Measurements from ENCODE around the gene RIPPLY3.

RIPPLY3 gene

DNA sequence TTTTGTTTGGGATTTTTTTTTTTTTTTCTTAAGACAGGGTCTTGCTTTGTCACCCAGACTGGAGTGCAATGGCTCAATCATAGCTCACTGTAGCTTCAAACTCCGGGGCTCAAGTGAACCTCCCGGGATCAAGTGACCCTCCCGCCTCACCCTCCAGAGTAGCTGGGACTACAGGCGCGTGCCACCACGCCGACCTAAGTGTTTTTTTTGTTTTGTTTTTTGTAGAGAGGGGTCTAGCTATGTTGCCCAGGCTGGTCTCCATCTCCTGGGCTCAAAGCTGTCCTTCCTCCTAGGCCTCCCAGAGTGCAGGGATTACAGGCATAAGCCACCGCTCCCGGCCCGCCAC is 40.8 kb upstream of the RIPPLY3 start:
- H3K27ac ChIP-seq, result peak overlapping the region; percentile 95
- TF ChIP-seq, protein P1, sequence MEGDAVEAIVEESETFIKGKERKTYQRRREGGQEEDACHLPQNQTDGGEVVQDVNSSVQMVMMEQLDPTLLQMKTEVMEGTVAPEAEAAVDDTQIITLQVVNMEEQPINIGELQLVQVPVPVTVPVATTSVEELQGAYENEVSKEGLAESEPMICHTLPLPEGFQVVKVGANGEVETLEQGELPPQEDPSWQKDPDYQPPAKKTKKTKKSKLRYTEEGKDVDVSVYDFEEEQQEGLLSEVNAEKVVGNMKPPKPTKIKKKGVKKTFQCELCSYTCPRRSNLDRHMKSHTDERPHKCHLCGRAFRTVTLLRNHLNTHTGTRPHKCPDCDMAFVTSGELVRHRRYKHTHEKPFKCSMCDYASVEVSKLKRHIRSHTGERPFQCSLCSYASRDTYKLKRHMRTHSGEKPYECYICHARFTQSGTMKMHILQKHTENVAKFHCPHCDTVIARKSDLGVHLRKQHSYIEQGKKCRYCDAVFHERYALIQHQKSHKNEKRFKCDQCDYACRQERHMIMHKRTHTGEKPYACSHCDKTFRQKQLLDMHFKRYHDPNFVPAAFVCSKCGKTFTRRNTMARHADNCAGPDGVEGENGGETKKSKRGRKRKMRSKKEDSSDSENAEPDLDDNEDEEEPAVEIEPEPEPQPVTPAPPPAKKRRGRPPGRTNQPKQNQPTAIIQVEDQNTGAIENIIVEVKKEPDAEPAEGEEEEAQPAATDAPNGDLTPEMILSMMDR (conservative IDR thresholded peaks at IDR 0.05), result no peak

DNA sequence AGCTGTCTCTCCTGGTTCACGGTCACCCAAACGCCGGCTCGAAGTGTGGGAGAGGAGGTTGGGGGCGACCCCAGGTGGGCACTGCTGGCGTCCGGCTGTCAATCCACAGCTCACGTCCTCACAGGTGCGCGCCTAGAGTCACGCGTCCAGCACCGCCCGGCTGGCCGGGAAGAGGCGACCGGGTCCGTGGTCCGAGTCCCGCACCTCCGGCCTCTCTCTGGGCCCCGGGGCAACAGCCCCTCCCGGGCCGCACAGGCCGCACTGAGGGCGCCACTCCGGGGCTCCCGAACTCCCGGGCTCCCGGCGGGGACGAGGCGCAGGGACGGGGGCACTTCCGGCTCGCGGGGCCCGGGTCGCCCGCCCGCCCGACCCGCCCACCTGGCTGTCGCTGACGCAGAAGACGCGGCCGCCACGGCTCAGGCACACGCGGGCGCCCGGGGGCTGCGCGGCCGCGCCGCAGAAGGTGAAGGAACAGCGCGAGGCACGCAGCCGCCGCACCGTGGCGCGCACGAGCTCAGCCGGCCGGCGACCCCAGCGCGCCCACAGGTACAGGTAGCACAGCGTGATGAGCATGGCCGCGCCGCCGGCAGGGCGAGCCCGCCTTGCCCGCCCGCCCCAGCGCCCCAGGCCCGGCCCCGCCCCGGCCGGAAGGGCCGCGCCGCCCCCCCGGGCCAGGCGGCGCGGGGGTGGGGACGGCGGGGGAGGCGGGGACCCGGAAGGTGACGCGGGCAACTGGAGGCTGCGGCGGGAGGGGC is 40.3 kb upstream of the RIPPLY3 start, which contains the start of gene HLCS:
Gene HLCS (minus strand): TSS at position 604 of the 755 bp plus-strand sequence. CDS start 31 bp downstream, at position 573.
- TF ChIP-seq, protein P1 (conservative IDR thresholded peaks at IDR 0.05), result peak; percentile 78
- H3K27ac ChIP-seq, result peak within 1 kb of the TSS; percentile 95

DNA sequence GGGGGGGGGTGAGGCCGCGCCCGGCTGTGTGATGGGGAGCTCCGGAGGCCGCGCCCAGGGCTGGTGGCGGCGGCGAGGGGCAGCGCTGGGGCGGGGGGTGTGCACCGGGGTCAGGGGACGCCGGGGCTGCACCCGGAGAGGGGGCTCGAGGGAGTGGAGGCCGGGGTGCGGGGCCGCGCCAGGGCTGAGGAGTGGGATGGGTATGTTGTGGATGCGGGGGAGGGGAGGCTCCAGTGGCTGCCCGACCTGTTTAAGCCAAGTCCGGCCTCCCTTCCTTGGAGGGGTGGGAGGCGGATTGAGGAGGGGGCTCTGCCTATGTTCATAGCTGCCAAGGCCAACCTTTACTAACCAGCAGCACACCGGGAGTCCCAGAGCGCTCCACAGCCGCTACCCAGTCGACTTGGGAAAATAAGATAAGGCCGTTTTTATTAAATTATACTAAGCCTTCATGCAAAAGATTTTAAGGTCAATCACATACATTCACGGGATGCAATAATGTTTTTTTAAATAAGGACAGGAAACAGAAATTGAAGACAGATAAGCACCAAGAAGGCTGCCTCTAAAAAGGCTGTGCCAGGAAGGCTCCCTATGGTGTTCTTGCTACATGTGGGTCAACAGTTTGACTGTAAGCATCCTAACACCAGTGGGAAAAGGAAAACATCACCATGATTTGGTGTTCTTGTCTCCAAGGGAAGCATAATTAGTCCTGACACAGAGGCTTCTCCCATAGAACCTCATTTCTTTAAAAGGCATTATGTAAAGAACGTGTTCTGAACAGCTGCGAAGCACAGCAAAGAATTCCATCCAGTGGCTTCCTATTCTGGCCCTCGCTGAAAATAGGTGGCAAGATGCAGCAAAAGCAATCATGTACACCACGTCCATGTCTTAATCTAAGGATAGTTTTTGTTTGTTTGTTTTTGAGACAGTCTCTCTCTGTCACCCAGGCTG is 39.4 kb upstream of the RIPPLY3 start:
- TF ChIP-seq, protein P1 (conservative IDR thresholded peaks at IDR 0.05), result no peak
- H3K27ac ChIP-seq, result peak overlapping the region; percentile 95

DNA sequence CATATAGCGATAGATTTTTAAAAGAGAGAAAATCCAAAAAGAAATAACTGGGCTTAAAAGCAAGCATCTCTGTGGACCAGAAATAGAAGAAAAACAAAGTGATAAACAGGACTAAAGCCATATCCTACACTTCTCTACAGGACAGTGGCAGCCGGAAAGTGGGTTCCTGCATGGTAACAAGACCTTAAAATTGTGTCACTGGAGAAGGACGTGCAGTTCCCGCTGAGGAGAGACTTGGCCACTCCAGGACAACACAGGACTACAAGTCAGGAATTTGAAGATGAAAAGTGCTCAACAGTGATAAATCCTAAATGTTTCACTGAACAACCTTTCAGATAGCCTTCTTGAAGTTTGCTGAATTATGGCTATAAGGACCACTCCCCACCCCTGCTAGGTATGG is 38.1 kb upstream of the RIPPLY3 start:
- TF ChIP-seq, protein P1 (conservative IDR thresholded peaks at IDR 0.05), result no peak
- no peak overlapping the region for H3K27ac ChIP-seq

DNA sequence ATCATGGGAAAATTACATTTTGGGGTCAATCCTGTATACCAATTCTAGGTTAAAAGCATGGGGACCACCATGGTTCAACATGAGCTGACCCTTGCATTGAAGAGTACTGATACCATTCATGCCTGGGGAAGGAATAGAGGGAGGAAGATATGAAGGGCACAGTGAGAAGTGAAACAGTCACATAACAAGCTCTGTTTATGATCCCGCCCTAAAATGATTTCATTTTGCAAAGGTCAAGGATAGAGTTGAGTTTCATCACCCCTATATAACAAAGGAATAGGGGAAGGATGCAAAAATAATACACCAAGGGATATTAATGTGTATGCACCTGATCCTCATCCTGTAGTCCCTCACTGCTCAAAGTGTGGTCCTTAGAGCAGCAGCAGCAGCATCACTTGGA is 37.5 kb upstream of the RIPPLY3 start:
- TF ChIP-seq, protein P1 (conservative IDR thresholded peaks at IDR 0.05), result no peak
- no peak overlapping the region for H3K27ac ChIP-seq

DNA sequence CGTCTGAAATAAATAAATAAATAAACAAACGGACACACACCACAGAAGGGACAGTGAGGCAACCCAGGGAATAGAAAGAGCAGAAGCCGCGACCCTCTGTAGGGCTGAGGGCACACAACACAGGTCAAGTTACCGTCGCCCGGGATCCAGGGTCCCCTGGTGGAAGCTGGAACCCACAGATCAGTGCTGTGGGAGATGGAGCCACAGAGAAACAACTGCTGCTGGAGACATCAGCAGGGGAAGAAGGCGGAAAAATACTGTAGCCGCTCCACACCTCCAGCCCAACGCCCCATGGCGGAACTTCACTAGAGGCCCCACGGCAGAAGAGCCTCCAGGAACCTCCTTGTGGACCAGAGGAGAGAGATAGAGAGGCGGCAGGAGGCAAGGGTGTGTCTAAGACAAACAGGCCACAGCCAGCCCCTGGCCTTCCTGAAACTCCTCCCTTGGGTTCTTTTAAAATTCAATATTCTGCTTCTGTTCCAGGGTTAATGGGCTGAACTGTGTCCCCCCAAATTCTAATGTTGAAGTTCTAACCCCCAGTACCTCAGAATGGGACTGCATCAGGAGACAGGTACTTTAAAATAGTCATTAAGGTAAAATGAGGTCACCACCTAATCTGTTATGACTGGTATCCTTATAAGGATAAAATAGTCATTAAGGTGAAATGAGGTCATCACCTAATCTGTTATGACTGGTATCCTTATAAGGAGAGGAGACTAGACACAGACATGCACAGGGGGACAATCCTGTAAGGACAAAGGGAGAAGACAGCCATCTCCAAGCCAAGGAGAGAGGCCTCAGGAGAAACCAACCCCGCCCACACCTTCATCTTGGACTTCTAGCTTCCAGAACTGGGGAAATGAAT is 32.3 kb upstream of the RIPPLY3 start:
- H3K27ac ChIP-seq, result no peak overlapping the region

More for the DNA sequence above, 32.3 kb upstream of the RIPPLY3 start:
- TF ChIP-seq, protein P1 (conservative IDR thresholded peaks at IDR 0.05), result no peak
